GM21723 (cell line): ENCODE measurements around the gene TMEM63B.
"Not testable (repeated sequence)": the region's sequence is repeated elsewhere in the genome, so short reads cannot be mapped to it uniquely, and the experiment has no call there.

Source experiments
- ATAC-seq: cut with Tn5 transposase; IDR thresholded peaks from one replicate; pipeline ENCODE4 v1.9.1; 2021; ENCODE audit warnings: mild to moderate bottlenecking, moderate library complexity; ENCODE audit not compliant: unreplicated experiment

The TMEM63B gene

DNA sequence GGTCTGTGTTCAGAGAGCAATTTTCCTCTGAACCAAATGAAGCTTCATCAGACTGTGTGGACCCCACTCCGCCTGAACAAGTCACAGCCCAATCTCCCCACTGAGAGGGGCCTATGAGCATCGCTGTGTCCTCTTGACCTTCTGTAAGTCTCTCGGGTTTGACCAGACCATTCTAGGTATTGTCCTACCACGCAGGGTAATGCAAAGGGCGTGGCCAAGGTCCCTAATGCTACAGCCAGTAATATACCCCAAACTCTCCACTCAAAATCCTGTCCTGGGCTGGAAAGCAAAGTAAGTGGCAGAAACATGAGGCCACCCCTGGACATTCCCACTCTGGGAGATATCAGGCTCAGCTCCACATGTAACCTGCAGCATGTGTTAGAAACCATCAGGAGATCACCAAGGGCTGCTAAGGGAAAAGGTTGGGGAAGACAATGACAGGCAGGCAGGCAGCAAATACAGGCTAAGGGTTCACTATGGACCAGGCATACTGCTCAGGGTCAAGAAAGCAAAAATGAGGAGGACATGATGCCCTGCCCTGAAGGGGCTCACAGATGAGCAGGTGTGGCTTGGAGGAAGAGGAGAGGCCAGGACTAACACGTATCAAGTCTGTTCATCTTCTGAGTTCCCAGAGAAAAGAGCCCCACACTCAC, 33.5 kb upstream of the TMEM63B start:
- ATAC-seq, result no peak

- ATAC-seq, result no peak
These were observed 32.7 kb upstream of the TMEM63B start for GRCh38 chr6:44094403-44095242.

GRCh38 chr6:44095243-44095623, 32.1 kb upstream of the TMEM63B start:
- ATAC-seq, result not testable (repeated sequence)

DNA sequence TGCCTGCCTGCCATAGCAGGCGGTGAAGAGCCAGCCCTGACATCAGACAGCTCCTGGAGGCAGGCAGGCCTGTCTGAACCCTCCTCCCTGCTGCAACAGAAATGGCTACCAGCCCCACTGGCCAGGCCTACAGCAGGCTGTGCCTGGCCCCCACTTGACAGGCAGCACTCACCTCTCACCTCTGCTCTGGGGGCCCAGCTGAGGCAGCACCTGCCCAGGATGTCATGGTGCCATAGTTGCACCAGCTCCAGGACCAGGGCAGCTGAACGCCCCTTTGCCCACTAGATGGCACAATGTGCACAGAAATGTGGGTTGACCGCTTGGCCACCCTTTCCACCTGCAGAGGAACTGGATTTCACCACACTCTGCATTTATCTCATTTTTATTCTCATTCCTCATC, 30.7 kb upstream of the TMEM63B start:
- ATAC-seq, result peak; percentile 70

DNA sequence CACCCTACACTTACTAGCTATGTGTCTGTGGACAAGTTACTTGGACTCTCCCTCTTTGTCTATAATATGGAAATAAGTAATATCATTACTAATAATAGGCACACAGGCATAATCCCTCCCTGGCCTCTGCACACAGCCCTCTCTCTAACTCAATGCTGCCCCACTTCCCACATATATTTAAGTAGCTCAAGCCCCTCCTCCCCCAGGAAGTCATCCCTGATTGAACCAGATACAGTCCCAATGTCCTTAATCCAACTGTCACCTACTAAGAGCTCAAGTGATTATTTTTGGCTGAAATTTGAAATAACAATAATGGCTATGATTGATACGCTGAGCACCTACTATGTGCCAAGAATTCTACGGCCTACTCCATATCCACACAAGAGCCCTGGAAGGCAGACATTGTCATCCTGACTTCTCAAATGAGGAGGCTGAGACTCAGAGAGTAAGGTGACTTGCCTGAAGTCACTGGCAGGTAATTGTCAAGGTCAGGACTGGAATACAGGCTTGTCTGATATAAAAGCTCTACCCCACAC, 29.5 kb upstream of the TMEM63B start:
- no peak for ATAC-seq

- ATAC-seq, result no peak
These were observed 28.2 kb upstream of the TMEM63B start for GRCh38 chr6:44099192-44099591.

DNA sequence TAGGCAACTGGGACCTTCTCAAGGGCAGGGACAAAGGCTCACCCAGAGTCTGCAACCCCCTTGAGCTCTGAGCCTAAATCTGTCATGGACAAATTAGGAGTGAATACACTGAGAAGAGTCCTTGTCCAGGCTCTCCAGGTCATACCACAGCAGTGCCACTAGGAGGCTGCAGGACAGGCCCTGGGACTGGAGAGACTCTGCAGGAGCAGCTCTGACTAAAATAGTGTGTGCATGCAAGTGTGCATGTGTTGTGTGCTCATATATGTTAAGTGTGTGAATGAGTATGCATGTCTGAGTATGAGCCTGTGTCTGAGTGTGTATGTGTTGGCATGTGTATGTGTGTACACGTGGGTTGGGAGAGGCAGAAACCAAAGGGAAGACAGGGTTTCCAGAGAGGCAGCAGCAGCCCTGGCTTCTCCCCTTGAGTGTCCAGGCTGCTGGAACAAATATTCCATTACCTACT, 27.2 kb upstream of the TMEM63B start:
- ATAC-seq, result no peak

- ATAC-seq, result no peak
These were observed 25.5 kb upstream of the TMEM63B start for GRCh38 chr6:44101832-44102231.

DNA sequence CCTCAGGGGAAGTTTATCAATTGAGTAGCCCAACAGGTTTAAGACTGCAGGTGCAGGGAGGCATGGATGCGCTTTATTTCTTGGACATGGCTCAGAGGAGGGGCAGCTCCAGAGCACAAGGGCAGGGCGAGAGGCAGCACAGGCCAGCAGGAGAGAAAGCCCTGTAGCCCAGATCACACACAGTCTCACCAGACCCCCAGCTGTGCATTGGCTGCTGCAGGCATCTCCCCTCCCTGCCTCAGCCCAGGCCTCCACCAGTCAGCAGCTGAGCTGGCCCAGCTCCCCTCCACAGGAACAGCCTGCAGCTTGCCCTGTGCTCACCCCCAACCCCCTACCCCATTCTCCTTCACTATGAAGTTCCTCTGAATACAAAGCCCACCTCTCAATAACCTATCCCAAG, 24.8 kb upstream of the TMEM63B start:
- ATAC-seq, result no peak

GRCh38 chr6:44104481-44105021, 22.8 kb upstream of the TMEM63B start:
- ATAC-seq, result no peak

GRCh38 chr6:44105146-44105545, 22.2 kb upstream of the TMEM63B start:
- no peak for ATAC-seq

GRCh38 chr6:44105993-44106740, 21.2 kb upstream of the TMEM63B start:
- ATAC-seq, result no peak

DNA sequence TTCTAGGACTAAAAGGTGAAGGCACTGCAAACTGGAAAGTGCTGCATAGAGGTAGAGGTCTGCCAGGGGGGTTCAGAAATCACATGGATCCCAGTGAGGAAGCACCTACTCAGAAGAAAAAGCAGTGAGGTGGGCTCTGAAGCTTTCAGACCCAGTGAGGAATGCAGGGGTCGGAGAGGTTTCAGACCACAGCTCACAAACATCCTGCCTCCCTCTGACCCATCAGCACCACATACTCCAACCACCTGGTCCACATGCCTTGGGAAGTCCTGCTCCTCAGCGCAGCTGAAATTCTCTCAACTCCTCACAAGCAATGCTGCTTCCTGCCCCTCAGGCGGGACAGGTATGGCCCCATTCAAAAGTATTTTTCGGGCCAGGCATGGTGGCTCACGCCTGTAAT, 20.3 kb upstream of the TMEM63B start:
- no peak for ATAC-seq

- ATAC-seq, result no peak
These were observed 18.9 kb upstream of the TMEM63B start for GRCh38 chr6:44108471-44108870.

- ATAC-seq, result no peak
These were observed 18.1 kb upstream of the TMEM63B start for GRCh38 chr6:44109212-44109611.

GRCh38 chr6:44110005-44110676, 17.2 kb upstream of the TMEM63B start:
- no peak for ATAC-seq

DNA sequence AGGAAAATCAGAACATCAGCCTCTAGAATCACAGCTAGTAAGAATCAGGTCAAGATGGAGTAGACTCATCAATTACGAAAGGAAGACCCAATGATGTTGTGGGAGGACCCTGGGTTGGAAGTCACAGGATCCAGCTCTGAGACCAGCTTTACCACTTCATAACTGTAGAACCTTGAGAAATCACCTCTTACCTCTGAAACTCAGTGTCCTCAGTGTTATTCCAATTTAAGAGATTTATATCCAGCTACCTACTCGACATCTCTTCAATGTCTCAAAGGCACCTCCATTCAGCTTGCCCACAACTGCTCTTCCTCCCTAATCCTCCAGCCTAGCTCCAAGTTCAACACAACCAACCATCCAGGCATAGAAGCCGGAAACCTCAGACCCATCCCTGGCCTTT, 16.4 kb upstream of the TMEM63B start:
- ATAC-seq, result no peak

GRCh38 chr6:44111434-44112417, 15.6 kb upstream of the TMEM63B start:
- no peak for ATAC-seq

DNA sequence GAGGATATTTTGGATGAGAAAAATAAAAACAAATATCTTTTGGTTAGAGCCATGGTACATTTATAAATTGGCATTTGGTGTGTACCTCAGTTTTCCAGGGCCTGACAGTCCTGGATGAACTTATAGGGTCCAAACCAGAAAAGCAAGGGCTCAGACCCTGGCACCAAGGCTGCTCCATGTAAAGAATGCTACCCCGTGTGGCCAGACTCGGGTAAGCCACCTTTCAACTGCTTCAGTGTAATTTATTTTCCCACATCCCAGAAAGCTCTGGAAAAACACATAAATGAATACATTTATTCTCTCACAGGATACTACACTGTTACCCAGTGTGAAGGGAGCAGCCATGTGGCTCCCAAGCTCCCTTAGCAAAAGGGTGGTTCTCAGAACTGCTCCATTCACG, 13.9 kb upstream of the TMEM63B start:
- no peak for ATAC-seq
